ENCODE results near the gene TLX1. TPM values are rescaled to one million over a fixed set of nuclear protein-coding genes. Genes with fewer than 3 reads are reported as not detected.
"Not testable (repeated sequence)": the region's sequence is repeated elsewhere in the genome, so short reads cannot be mapped to it uniquely, and the experiment has no call there.

The TLX1 gene
- polyA plus RNA-seq, 1 experiment, result not detected

DNA sequence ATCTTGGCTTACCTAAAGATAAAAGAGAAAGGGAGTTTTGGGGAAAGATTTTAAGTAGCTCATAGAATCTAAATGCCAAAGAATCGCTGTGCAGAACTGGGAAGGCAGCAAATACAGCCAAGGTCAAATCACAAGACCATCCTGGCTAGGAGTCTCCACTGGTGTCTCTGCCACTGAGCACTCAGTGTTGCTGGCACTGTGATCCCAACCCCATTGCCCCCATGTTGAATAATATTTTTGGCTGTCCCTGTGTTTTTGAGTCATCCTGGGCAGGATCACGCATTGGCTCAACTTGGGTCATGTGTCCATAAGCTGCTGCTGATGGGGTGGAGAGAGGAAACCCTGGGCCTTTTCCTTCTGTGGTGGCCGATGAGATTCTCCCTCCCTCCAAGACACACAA, 21.2 kb downstream of the TLX1 start:
- POLR2A ChIA-PET, result no interaction called here
- Histone ChIP-seq H3K4me3 (ENCODE audit: low read depth, low read length) (no peak overlapping the region), H3K36me3 (ENCODE audit: control insufficient read depth, insufficient read depth, low read length) (no peaks in the 10 kb centered on the region), H3K27me3 (ENCODE audit: control insufficient read depth, insufficient read depth, low read length) (peaks cover 26% of the 10 kb centered on the region)
- no peak for DNase-seq (ENCODE audit: low read depth)
- CTCF ChIA-PET, result interaction anchor here (1.3 to 11.7 kb wide), 3 partner anchors 9 to 57 kb away, joined by 4 to 99 read pairs (median 22); no protein-coding TSS in a partner anchor
- no peak for TF ChIP-seq CTCF (IDR thresholded peaks at IDR 0.05; ENCODE audit: insufficient read depth, low read depth, low read length)

DNA sequence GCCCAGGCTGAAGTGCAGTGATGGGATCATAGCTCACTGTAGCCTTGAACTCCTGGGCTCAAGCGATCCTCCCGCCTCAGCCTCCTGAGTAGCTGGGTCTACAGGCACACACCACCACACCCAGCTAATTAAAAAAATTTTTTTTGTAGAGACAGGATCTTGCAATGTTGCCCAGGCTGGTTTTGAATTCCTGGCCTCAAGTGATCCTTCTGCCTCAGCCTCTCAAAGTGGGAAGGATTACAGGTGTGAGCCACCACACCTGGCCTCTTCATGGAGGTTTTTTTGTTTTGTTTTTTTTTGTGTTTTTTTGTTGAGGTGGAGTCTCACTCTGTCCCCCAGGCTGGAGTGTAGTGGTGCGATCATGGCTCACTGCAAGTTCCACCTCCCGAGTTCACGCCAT, 23.4 kb downstream of the TLX1 start:
- H3K27me3 ChIP-seq (ENCODE audit: control insufficient read depth, insufficient read depth, low read length), result peaks cover 17% of the 10 kb centered on the region
- CTCF ChIA-PET, result interaction anchor here (0.8 to 11.7 kb wide), 2 partner anchors 13 to 625 kb away, joined by 3 to 99 read pairs; no protein-coding TSS in a partner anchor
- POLR2A ChIA-PET, result not testable (repeated sequence)

DNA sequence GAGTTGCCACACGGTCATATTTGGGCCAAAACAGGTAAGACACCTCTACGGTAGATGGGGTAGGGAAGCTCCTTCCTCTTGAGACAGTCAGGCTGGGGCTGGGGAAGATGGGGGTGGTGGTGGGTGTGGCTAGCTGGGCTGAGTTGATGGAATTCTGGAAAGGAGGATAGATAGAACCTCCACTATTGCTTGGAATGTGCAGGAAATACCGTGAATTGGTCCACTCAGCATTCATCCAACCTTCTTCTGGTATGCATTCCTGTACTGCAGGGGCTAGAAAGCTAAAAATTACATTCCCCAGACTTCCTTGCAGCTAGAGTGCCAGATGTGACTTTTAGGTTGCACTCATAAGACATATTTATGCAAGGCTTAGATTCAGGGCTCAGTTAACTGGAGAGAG, 24.8 kb downstream of the TLX1 start:
- Histone ChIP-seq H3K27me3 (ENCODE audit: control insufficient read depth, insufficient read depth, low read length) (peaks cover 19% of the 10 kb centered on the region), H3K36me3 (ENCODE audit: control insufficient read depth, insufficient read depth, low read length) (no peaks in the 10 kb centered on the region), H3K4me3 (ENCODE audit: low read depth, low read length) (no peak overlapping the region)
- POLR2A ChIA-PET, result no interaction called here
- CTCF ChIA-PET, result interaction anchor here (0.7 to 11.7 kb wide), 6 partner anchors 8 to 59 kb away, joined by 3 to 99 read pairs (median 4); no protein-coding TSS in a partner anchor
- no peak for DNase-seq (ENCODE audit: low read depth)
- TF ChIP-seq CTCF (IDR thresholded peaks at IDR 0.05; ENCODE audit: insufficient read depth, low read depth, low read length), result no peak

More for the DNA sequence above, 23.4 kb downstream of the TLX1 start:
- H3K36me3 ChIP-seq (ENCODE audit: control insufficient read depth, insufficient read depth, low read length); DNase-seq (ENCODE audit: low read depth); H3K4me3 ChIP-seq (ENCODE audit: low read depth, low read length): not testable (repeated sequence)

- H3K4me3 ChIP-seq (ENCODE audit: low read depth, low read length), result no peak overlapping the region
- no peak for TF ChIP-seq CTCF (IDR thresholded peaks at IDR 0.05; ENCODE audit: insufficient read depth, low read depth, low read length)
- CTCF ChIA-PET, result interaction anchor here (0.8 to 11.7 kb wide), 3 partner anchors 9 to 17 kb away, joined by 3 to 99 read pairs (median 4); no protein-coding TSS in a partner anchor
- POLR2A ChIA-PET, result no interaction called here
- no peak for DNase-seq (ENCODE audit: low read depth)
- H3K27me3 ChIP-seq (ENCODE audit: control insufficient read depth, insufficient read depth, low read length), result peaks cover 12% of the 10 kb centered on the region
- no peaks in the 10 kb centered on the region for H3K36me3 ChIP-seq (ENCODE audit: control insufficient read depth, insufficient read depth, low read length)
Observed at GRCh38 chr10:101157756-101158458, 26.8 kb downstream of the TLX1 start.

DNA sequence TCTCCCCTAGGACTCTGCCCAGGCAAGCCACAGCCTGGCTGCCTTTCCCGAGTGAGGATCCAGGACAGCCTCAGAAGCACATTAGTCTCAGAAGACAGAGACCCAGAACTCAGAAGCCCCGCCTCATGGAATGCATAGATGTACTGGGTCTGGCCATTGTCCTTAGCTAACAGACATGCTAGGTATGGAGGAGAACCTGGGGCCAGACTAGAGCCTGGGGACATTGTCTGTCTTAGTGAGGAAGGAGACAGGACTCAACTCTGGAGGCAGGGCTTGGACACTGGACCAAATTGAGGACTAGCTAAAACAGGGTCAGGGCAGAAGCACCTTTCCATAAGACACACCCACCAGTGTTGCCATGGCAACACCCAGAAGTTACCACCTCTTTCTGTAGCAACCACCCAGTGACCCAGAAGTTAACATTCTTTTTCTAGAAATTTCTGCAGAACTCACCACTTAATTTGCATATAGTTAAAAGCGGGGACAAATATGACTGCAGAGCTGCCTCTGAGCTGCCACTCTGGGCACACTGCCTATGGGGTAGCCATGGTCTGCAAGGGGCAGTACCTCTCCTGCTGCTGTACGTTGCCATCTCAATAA, 27.5 kb downstream of the TLX1 start:
- POLR2A ChIA-PET, result no interaction called here

More for the DNA sequence above, 27.5 kb downstream of the TLX1 start:
- CTCF ChIA-PET, result interaction anchor here (0.7 to 11.7 kb wide), 3 partner anchors 10 to 309 kb away, joined by 3 to 99 read pairs (median 4); no protein-coding TSS in a partner anchor
- no peaks in the 10 kb centered on the region for H3K36me3 ChIP-seq (ENCODE audit: control insufficient read depth, insufficient read depth, low read length)
- no peak for TF ChIP-seq CTCF (IDR thresholded peaks at IDR 0.05; ENCODE audit: insufficient read depth, low read depth, low read length)
- peaks cover 12% of the 10 kb centered on the region for H3K27me3 ChIP-seq (ENCODE audit: control insufficient read depth, insufficient read depth, low read length)
- H3K4me3 ChIP-seq (ENCODE audit: low read depth, low read length), result no peak overlapping the region
- no peak for DNase-seq (ENCODE audit: low read depth)

Data from BJ (cell line).